Amniotic epithelial cell (primary cell): ENCODE data around the gene SFTA2.
"Not testable (repeated sequence)": the region's sequence is repeated elsewhere in the genome, so short reads cannot be mapped to it uniquely, and the experiment has no call there.

Experiments
- DNase-seq: peaks from one replicate; pipeline ENCODE4 v3.0.0-alpha.2; 2010; ENCODE audit warnings: low read depth

The SFTA2 gene

DNA sequence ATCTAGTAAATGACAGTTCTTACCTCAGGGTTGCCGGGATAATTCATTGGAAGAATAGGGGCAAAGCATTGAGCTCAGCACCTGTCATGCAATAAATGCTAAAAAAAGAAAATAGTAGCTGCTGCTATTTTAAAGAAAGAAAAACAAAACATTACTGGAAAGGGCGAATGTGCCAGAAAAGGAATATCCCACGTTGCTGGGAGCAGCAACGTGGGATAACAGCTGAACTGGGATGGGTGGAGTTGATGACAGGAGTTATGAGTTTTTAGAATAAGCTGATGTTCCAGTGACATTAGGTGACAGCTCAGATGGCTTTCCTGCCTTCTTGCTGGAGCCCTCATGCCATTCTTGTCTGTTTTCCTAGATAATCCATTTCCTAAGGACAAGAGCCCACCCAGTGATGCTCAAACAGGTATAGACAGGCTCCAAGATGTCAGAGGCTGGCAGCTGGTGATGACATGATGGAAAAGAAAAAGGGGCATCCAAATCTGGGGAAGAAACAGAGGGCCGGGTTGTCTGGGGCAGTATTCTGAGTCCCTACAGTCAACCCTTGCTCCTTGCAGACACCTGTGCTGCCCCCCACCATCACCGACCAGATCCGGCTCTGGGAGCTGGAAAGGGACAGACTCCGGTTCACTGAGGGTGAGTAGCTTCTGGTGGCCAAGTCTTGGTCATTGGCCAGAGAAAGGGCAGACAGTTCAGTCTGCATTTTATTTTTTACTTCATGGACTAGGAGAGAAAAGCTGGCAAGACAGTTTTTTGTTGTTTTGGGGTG, 19.0 kb downstream of the SFTA2 start:
- DNase-seq, result no peak

DNA sequence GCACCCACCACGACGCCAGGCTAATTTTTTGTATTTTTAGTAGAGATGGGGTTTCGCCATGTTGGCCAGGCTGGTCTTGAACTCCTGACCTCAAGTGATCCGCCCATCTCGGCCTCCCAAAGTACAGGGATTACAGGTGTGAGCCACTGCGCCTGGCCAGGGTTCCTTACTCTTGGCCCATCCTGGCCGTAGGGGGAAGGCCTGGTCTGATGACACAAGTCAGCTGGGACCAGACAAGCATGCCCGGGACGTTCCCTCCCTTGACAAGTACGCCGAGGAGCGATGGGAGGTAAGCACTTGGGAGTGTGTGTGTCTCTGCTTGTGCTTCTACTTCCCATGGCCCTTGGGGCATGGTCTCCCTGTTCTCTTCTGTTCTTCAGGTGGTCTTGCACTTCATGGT, 21.5 kb downstream of the SFTA2 start:
- not testable (repeated sequence) for DNase-seq

DNA sequence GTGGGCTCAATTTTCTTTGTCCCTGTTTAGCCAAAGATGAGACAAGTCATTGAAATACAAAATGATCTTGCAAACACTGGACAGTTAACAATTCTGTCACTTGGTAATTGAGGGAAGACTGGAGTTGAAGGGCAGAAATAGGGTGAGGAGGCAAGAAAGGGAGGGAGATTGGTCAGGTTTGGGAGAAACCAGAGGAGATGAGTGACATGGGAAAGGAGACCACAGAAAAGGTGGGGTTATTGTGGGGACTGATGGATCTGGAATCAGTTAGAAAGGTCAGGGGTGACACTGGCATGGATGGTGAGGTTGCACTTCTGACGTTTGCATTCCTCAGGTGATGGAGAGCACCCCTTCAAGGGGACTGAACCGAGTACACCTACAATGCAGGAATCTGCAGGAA, 23.3 kb downstream of the SFTA2 start:
- no peak for DNase-seq

DNA sequence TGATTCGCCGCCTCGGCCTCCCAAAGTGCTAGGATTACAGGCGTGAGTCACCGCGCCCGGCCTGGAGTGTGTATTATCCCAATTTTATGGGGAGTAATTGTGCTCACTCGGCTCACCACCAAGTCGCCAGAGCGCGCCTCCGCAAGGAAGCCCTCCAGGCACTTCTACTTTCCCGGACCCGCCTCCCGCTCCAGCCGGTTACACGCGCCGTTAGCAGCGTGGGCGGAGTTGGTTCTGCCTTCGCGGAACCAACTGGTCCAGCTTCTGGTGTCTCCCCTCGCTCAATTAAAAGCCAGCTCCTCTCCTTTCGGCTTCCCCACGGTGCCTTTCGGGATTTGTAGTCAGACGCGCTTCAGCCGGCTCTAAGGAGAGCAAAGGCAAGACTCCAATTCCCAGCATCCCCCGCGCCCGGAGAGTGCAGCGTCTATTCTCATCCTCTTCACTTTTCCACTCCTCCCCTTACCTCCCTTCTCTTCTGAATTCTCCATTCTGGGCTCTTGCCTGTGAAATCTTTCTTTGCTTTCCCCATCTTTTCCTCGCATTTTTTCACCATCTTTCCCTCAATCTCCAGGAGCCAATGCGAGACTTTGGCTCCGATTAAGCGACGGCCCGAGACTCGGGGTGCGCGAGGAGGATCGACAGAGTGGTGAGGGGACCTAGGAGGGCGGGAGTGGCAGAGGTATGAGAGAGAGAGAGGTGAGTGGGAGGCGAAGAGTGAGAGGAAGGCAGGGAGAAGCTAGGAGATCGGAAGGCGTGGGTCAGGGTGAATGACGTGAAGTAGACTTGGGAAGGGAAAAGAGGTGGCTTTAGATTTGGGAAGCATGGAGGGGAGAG, 24.0 kb downstream of the SFTA2 start, which contains the start of gene GTF2H4:
GTF2H4 (plus strand) TSS at position 450 of the 834 bp plus-strand sequence.
- DNase-seq, result peak; percentile 99

DNA sequence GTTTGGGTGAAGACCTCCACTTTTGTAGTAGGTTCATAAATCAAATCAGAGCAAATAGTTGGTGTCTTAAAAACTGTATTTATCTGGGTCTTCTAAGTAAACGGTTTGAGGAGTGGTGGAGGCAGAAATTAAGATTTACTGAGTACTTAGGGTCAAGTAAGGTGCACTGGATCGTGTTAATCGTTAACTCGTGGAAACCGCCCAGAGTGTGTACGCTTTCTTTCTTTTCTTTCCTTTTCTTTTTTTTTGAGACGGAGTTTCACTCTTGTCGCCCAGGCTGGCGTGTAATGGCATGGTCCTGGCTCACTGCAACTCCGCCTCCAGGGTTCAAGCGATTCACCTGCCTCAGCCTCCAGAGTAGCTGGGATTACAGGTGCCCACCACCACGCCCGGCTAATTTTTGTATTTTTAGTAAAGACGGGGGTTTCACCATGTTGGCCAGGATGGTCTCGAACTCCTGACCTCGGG, 24.6 kb downstream of the SFTA2 start:
- not testable (repeated sequence) for DNase-seq

DNA sequence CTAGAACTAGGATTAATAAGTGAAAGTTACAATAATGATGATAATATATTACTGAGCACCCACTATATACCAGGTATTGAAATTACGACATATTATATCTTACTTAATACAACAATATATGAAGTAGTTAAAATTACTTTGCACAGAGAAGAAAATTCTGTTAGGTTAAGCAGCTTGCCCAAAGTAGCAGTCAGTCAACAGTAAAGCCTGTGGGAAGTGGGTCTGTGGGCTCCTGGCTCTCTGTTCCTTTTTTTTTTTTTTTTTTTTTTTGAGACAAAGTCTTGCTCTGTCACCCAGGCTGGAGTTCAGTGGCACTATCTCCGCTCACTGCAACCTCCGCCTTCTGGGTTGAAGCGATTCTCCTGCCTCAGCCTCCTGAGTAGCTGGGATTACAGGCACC, 28.7 kb downstream of the SFTA2 start:
- DNase-seq, result no peak

DNA sequence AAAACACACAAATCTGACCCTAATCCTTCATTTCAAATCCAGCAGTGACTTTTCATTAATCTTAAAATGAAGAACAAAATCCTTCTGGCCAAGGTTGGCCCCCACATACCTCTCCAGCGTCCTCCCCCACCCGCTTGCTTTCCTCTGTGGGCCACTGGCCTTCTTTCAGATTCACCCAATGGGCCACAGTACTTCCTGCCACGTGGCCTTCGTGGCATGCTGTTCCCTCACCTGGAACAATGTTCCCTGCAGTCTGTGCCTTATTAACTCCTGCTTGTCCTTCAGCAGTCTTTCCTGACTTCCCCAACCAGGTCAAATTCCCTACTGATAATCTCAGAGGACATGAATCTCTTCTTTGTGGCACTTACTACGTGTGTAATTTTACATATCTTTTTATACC, 29.3 kb downstream of the SFTA2 start:
- no peak for DNase-seq

DNA sequence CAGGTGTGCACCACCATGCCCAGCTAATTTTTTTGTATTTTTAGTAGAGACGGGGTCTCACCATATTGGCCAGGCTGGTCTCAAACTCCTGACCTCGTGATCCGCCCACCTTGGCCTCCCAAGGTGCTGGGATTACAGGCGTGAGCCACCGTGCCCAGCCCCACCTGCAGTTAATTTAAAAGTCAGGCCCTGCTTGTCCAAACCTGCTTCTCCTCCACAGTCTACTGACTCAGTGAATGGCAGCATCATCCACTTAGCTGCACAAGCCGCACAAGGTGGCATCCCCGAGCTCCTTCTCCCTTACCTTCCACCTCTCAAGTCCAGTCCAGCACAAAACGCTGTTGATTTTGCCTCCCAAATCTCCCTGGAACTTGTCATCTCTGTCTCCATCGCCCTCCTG, 29.8 kb downstream of the SFTA2 start:
- DNase-seq, result not testable (repeated sequence)

DNA sequence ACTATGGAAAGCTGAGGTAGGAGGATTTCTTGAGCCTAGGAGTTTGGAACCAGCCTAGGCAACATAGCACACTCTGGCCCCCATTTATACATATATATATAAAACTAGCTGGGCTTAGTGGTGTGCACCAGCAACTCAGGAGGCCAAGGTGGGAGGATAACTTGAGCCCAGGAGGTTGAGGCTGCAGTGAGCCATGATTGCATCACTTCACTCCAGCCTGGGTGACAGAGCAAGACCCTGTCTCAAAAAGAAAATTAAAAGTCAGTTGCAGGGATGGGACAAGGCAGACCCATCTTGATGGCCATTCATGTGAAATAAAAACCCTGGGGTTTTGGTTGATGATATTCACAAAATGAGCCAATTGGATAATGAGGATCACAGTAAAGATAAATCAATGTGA, 30.5 kb downstream of the SFTA2 start:
- no peak for DNase-seq

DNA sequence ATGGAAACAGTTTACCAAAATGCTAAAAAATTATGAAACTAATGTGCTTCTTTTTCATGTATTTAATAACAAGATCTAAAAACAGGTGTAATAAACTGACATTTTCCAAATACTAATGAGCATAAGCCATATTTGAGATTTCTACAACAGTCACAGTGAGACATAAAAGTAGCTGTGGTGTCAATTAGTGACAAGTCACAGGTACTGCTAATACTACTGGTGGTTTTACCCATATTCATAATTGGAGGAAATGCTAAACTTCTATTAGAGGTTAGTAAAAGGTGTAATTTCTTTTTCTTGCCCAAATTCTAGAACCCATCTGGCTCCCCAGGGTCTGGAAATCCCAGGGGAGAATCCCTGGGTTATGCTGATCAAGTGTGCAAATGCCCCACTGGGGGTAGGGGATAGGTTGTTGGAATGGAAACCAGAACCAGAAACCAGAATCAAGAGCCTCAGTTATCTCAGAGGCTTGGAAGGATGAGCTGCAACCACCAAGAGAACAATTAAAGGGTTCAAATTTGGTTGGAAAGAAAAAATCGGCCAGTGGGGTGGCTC, 31.0 kb downstream of the SFTA2 start:
- no peak for DNase-seq

DNA sequence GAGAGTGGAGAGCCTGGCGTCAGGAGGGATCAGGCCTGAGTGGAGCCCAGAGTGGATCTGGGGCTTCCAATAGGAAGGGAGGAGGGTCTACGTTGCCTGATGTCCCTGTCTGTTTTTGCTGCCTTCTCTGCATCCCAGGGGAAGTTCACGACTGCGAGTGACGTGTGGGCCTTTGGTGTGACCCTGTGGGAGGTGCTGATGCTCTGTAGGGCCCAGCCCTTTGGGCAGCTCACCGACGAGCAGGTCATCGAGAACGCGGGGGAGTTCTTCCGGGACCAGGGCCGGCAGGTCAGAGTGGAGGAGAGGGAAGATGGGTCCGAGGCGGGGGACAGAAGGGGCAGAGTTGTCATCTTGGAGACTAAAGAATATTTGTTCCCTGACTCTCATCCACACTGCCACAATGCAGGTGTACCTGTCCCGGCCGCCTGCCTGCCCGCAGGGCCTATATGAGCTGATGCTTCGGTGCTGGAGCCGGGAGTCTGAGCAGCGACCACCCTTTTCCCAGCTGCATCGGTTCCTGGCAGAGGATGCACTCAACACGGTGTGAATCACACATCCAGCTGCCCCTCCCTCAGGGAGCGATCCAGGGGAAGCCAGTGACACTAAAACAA, 33.1 kb downstream of the SFTA2 start:
- no peak for DNase-seq

DNA sequence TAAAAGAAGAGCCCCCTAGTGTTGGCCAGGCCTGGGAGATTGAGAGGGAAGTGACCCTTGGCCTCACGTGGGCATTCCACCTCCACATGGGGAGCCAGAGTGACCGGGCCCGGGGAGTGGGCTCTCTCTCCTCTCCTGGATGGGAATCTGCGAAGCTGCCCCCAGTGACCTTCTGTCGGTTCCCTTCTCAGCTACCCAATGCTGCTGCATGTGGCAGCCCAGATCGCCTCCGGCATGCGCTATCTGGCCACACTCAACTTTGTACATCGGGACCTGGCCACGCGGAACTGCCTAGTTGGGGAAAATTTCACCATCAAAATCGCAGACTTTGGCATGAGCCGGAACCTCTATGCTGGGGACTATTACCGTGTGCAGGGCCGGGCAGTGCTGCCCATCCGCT, 34.1 kb downstream of the SFTA2 start:
- no peak for DNase-seq

DNA sequence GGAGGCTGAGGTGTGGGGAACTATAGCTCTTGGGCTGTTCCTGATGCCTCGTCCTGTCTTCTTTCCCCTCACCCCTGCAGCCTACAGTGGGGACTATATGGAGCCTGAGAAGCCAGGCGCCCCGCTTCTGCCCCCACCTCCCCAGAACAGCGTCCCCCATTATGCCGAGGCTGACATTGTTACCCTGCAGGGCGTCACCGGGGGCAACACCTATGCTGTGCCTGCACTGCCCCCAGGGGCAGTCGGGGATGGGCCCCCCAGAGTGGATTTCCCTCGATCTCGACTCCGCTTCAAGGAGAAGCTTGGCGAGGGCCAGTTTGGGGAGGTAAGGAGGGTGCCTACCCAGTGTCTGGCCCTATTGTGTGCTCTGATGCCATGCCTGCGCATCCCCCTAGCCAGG, 35.4 kb downstream of the SFTA2 start:
- no peak for DNase-seq

DNA sequence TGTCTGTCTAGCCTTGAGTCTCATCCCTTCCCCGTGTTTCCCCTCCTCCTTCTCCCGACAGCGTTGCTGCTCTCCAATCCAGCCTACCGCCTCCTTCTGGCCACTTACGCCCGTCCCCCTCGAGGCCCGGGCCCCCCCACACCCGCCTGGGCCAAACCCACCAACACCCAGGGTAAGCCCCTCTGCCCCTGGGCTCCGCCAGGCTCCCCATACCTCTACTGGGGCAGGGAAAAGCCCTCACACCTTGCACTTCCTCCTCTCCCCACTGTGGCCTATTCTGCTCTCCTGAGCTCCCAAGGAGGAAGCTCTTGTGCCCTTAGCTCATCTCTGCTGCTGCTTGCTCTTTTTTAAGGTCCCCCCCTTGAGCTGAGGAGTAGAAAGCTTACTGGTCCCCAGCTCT, 36.6 kb downstream of the SFTA2 start:
- DNase-seq, result no peak

DNA sequence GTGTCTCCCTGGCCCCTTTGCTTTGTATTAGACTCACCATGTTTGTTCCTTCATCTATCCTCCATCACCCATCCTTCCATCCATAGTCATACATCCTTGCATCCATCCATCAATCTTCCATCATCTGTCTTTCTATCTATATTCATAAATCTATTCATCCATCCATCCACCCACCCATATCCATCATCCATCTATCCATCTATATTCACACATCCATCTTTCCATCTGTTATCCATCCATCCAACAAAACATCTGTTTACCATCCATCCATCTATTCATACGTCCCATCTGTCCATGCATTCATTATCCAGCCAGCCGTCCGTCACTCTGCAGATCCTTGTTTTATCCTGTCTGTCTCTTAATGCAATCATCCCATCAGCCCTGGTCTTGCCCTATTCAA, 37.0 kb downstream of the SFTA2 start:
- DNase-seq, result no peak

DNA sequence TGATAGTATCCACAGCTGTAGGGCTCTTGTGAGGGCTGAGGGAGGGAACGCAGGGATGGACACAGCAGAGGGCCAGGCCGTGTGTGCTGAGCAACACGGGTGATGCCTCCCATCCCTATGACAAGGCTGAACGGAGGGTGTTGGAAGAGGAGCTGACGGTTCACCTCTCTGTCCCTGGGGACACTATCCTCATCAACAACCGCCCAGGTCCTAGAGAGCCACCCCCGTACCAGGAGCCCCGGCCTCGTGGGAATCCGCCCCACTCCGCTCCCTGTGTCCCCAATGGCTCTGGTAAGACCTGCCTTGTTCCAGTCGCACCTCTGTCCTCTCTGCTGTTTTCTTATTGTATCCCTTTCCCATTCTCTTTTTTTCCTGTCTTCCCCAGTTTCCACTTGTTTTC, 37.6 kb downstream of the SFTA2 start:
- no peak for DNase-seq

DNA sequence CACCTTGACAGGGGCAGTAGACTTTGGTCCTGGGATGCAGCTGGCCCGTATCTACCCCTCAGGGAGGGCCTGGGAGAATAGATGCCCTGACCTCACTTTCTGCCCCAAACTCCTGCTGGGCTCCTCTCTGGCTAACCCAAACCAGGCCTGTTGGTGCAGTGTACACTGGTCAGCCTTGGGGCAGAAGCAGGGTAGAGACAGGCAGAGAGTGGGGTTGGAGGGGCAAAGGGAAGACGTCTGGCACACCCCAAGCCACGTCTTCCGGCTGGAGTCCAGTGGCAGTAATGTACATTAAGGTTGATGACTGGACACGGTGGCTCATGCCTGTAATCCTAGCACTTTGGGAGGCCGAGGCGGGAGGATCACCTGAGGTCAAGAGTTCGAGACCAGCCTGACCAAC, 38.3 kb downstream of the SFTA2 start:
- DNase-seq, result no peak

DNA sequence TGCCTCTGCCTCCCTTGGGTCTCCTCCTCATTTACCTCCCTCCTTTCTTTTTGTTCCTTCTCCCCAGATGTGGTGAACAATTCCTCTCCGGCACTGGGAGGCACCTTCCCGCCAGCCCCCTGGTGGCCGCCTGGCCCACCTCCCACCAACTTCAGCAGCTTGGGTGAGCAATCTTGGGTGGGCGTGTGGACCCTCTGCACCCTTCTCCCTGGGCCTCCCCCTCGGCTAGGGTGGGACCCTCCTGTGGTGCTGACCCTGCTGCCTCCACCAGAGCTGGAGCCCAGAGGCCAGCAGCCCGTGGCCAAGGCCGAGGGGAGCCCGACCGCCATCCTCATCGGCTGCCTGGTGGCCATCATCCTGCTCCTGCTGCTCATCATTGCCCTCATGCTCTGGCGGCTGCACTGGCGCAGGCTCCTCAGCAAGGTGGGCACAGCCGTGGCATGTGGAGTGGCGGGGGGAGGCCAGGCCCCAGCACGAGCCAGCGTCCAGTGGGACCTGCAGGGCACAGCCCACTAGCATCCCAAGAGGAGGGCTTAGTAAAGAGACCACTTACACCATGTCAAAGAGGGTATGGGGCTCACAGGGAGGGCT, 38.9 kb downstream of the SFTA2 start:
- DNase-seq, result no peak

DNA sequence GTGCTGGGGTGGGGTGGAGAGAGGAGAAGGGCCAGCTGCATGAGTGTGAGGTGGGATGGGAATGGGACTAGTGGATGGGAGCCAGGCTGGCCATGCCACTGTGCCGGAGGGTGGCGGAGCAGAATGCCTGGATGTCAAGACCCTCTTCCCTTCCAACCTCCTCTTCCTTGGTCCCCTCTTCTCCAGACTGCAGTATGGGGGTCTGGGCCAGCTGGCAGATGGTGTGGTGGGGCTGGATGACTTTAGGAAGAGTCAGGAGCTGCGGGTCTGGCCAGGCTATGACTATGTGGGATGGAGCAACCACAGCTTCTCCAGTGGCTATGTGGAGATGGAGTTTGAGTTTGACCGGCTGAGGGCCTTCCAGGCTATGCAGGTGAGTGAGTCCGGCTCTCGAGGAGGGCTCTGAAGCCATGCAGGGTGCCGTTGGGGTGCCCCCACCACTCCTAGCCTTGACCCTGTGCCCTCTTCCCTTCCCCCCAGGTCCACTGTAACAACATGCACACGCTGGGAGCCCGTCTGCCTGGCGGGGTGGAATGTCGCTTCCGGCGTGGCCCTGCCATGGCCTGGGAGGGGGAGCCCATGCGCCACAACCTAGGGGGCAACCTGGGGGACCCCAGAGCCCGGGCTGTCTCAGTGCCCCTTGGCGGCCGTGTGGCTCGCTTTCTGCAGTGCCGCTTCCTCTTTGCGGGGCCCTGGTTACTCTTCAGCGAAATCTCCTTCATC, 40.0 kb downstream of the SFTA2 start:
- DNase-seq, result no peak

DNA sequence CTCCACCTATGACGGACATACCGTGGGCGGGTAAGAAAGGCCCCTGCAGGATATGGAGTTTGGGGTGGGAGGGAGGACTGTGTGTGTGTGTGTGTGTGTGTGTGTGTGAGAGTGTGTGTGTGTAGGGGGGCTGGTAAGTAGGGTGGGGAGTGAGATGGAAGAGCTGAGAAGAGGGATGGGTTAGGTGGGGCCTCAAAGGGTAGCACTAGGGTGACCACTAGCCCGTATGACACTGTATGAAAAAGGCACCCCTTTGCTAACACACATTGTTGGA, 40.6 kb downstream of the SFTA2 start:
- DNase-seq, result no peak

DNA sequence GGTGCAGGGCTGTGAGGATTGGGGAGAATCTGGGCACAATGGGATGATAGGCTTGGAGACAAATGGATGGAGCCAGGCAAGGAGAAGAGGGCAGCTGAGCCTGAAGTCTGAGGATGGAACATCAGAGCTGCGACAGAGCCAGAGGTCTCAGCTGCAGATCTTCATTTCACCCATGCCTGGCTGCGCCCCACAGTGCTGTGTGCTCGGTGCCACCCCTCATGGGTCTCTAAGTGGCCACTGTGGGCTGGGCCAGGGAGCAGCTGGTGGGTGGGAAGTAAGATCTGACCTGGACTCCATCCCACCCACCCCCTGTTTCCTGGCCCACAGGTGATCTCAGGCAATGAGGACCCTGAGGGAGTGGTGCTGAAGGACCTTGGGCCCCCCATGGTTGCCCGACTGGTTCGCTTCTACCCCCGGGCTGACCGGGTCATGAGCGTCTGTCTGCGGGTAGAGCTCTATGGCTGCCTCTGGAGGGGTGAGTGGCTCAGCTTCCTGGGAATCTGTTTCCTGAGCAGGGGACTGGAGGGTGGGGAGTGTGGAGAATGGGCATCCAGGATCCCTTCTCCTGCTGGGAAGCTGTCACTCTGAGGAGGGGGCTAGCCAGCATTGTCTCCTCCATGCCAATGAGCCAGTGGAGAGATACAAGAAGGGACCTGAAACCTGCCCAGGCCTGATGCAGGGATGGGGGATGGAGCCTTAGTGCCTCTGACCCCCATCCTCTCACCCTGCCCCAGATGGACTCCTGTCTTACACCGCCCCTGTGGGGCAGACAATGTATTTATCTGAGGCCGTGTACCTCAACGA, 41.1 kb downstream of the SFTA2 start:
- no peak for DNase-seq
